Heart right ventricle (tissue), 16 donors: ENCODE results near the gene SMCR8. TPM values are rescaled to one million over a fixed set of nuclear protein-coding genes. Genes with fewer than 3 reads are reported as not detected.
"Not testable (repeated sequence)": the region's sequence is repeated elsewhere in the genome, so short reads cannot be mapped to it uniquely, and the experiment has no call there.

Experiments used
- ATAC-seq, 8 donors: fragments of 200-7000 bp; cut with Tn5 transposase; one replicate each; pipeline ENCODE4 v1.9.1; 2020; ENCODE audit warnings: mild to moderate bottlenecking in 8 of 8, moderate library complexity in 8 of 8, moderate number of reproducible peaks in 1 of 8
- DNase-seq, 2 donors: peaks; one replicate each; pipeline ENCODE4 v3.0.0-alpha.2; 2020
- H3K27ac ChIP-seq, 10 donors: fragments of 200-600 bp; sonication (generic) in 2 of 10; one replicate each; pipeline versions ENCODE4 v1.5.0 to v1.8.0; 2020 to 2022; ENCODE audit warnings: mild to moderate bottlenecking in 3 of 10
- H3K27me3 ChIP-seq, 7 donors: fragments of 200-600 bp; one replicate each; pipeline ENCODE4 v1.8.0; 2021 to 2022; ENCODE audit warnings: mild to moderate bottlenecking in 2 of 7
- H3K36me3 ChIP-seq, 9 donors: fragments of 200-600 bp; sonication (generic) in 1 of 9; one replicate each; pipeline versions ENCODE4 v1.5.0 to v1.8.0; 2020 to 2022; ENCODE audit warnings: mild to moderate bottlenecking in 2 of 9
- H3K4me1 ChIP-seq, 9 donors: fragments of 200-600 bp; sonication (generic) in 1 of 9; one replicate each; pipeline versions ENCODE4 v1.5.0 to v1.8.0; 2020 to 2022; ENCODE audit warnings: mild to moderate bottlenecking in 4 of 9
- H3K4me3 ChIP-seq, 10 donors: fragments of 200-600 bp; sonication (generic) in 2 of 10; one replicate each; pipeline versions ENCODE4 v1.5.0 to v1.8.0; 2020 to 2022; ENCODE audit warnings: mild to moderate bottlenecking in 7 of 10, moderate library complexity in 2 of 10
- H3K9me3 ChIP-seq, 11 donors: fragments of 200-600 bp in 10 of 11; sonication (generic) in 2 of 11; one replicate each; pipeline versions ENCODE4 v1.5.0 to v1.8.0; 2013 to 2022; ENCODE audit warnings: mild to moderate bottlenecking in 2 of 11, control low read depth in 1 of 11, moderate library complexity in 1 of 11
- WGBS, 2 donors: extraction: QIAGEN DNeasy Blood & Tissue Kit; methylation state at CpG; one replicate each; pipeline ENCODE4 v1.1.7; 2013; ENCODE audit warnings: inconsistent platforms in 1 of 2; 5-methylcytosine and 5-hydroxymethylcytosine counted together
- intact Hi-C, 10 donors: fragments of 100-400 bp; cut with DNase I; formaldehyde crosslinking; loops; one replicate each; pipeline versions ENCODE4 v1.11.1 to v1.14.2; 2022
- polyA plus RNA-seq, 2 donors: library from polyadenylated mRNA; stranded (reverse); fragments of 200-250 nt; gene quantifications; one replicate each; pipeline ENCODE4 v1.2.3, GENCODE V29; 2013
- total RNA-seq, 10 donors: library from RNA; stranded (reverse); fragmentation: NEBNext Ultra II Directional in 3 of 10; extraction: Animal tissue kit (Norgen Biotek cat#: 25700) in 3 of 10; gene quantifications; one replicate each; pipeline versions ENCODE4 v1.2.1 to v1.2.4, GENCODE V29; 2021 to 2023
- TF ChIP-seq, protein P1 (sequence below), 9 donors: fragments of 200-600 bp; sonication (generic) in 2 of 9; IDR thresholded peaks; one replicate each; pipeline versions ENCODE4 v1.5.0 to v1.8.0; 2021 to 2022; ENCODE audit warnings: antibody characterized with exemption in 9 of 9, mild to moderate bottlenecking in 5 of 9, moderate library complexity in 1 of 9
- donor health status: Arrhythmogenic right ventricular cardiomyopathy.
- donor health status: ischemic (EF 13 %, LVEDD 7.1; RV severe dilation, severe dysfunction).
- donor health status: healthy with polysubstance abuse.
- donor health status: DM: no; HTN: yes; CAD: no.
- donor health status: DM: no; HTN: no; CAD: no.
- donor health status: ischemic (EF 25% LVEDD 6.9; RV normal size, moderate dysfunction).
- donor health status: ischemic (EF 25% LVEDD 5.7; RV mildly dilated, moderate dysfunction).
- donor health status: healthy.
- donor health status: DM: yes; HTN: yes; CAD: no.
- donor health status: Ischemic cardiomyopathy.
- donor health status: ischemic (EF 35%, LVEDD 5.7; RV mildly dilated, moderate dysfunction).
- donor health status: nonischemic (EF 11% LVEDD 7.7; RV severe dilation, severe dysfunction).
- donor health status: DM: yes; HTN: yes; CAD: no.
- donor health status: PGD.
- donor health status: ischemic (EF 29% LVEDD 5.4; RV normal size, mild dysfunction).
- donor health status: nonischemic (EF 23%, LVEDD 6.1; RV moderate dilation, normal function).

Gene SMCR8
- total and polyA plus RNA-seq, 12 donors: 2.1 to 15.7 (median 11.6) TPM

DNA sequence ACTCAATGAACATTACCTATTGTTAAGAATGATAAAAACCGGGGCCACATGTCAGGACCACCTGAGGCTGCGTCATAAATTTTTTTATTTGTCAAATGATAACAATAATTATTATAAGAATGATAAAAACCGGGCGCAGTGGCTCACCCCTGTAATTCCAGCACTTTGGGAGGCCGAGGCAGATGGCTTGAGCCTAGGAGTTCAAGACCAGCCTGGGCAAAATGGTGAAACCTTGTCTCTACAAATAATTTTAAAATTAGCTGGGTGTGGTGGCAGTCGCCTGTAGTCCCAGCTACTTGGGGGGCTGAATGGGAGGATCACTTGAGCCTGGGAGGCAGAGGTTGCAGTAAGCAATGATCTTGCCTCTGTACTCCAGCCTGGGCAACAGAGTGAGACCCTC lies 49.1 kb downstream of the SMCR8 start:
- H3K27me3 ChIP-seq: peaks cover 0 to 5% (median 0%) of the 10 kb centered on the region in 7 donors
- H3K27ac ChIP-seq: no peak overlapping the region
- ATAC-seq (no peak), DNase-seq (no peak)
- H3K4me3 ChIP-seq: peak overlapping the region in 2 of 10 donors; percentile 91 to 98
- intact Hi-C loops: no loop called here
- peaks cover 0 to 9% (median 0%) of the 10 kb centered on the region in 9 donors for H3K36me3 ChIP-seq
- 93 to 95% methylated on average over 6 of the region's 6 CpGs for WGBS, 2 donors
- TF ChIP-seq, protein P1, sequence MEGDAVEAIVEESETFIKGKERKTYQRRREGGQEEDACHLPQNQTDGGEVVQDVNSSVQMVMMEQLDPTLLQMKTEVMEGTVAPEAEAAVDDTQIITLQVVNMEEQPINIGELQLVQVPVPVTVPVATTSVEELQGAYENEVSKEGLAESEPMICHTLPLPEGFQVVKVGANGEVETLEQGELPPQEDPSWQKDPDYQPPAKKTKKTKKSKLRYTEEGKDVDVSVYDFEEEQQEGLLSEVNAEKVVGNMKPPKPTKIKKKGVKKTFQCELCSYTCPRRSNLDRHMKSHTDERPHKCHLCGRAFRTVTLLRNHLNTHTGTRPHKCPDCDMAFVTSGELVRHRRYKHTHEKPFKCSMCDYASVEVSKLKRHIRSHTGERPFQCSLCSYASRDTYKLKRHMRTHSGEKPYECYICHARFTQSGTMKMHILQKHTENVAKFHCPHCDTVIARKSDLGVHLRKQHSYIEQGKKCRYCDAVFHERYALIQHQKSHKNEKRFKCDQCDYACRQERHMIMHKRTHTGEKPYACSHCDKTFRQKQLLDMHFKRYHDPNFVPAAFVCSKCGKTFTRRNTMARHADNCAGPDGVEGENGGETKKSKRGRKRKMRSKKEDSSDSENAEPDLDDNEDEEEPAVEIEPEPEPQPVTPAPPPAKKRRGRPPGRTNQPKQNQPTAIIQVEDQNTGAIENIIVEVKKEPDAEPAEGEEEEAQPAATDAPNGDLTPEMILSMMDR (IDR thresholded peaks at IDR 0.05): no peak
- H3K4me1 ChIP-seq: peaks cover 0 to 24% (median 13%) of the 10 kb centered on the region in 9 donors
- H3K9me3 ChIP-seq: peaks cover 0 to 5% (median 0%) of the 10 kb centered on the region in 11 donors

- peaks cover 0 to 1% (median under 1%) of the 10 kb centered on the region in 9 donors for H3K4me1 ChIP-seq
- intact Hi-C loops: no loop called here
- H3K27me3 ChIP-seq: peaks cover 0 to 10% (median 0%) of the 10 kb centered on the region in 7 donors
- 68 to 76% methylated on average over 8 of the region's 8 CpGs for WGBS, 2 donors
- ATAC-seq (no peak), DNase-seq (no peak)
- peaks cover 0 to 5% (median 0%) of the 10 kb centered on the region in 11 donors for H3K9me3 ChIP-seq
- H3K4me3 ChIP-seq: no peak overlapping the region
- TF ChIP-seq, protein P1 (IDR thresholded peaks at IDR 0.05): no peak
- H3K36me3 ChIP-seq: no peaks in the 10 kb centered on the region
- no peak overlapping the region for H3K27ac ChIP-seq
Observed at GRCh38 chr17:18368946-18369345, 53.9 kb downstream of the SMCR8 start.

DNA sequence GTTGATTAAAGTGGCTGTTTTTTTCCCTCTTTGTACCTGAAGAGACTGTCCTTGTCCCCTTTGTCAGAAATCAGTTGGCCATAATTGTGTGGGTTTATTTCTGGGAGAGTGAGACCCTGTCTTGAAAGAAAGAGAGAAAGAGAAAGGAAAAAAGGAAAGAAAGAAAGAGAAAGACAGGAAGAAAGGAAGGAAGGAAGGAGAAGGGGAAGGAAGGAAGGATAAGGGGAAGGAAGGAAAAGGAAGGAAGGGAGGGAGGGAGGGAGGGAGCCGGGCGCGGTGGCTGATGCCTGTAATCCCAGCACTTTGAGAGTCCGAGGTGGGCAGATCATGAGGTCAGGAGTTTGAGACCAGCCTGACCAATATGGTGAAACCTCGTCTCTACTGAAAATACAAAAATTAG lies 55.7 kb downstream of the SMCR8 start:
- ATAC-seq: no peak
- H3K4me1 ChIP-seq: no peaks in the 10 kb centered on the region
- no peak overlapping the region for H3K27ac ChIP-seq
- DNase-seq: no peak
- intact Hi-C loops: no loop called here
- H3K4me3 ChIP-seq: no peak overlapping the region
- TF ChIP-seq, protein P1 (IDR thresholded peaks at IDR 0.05): no peak
- H3K9me3 ChIP-seq: peaks cover 0 to 13% (median 0%) of the 10 kb centered on the region in 11 donors
- H3K36me3 ChIP-seq: no peaks in the 10 kb centered on the region
- H3K27me3 ChIP-seq: peaks cover 0 to 10% (median 0%) of the 10 kb centered on the region in 7 donors
- WGBS, 2 donors: 69 to 71% methylated on average over 5 of the region's 5 CpGs

DNA sequence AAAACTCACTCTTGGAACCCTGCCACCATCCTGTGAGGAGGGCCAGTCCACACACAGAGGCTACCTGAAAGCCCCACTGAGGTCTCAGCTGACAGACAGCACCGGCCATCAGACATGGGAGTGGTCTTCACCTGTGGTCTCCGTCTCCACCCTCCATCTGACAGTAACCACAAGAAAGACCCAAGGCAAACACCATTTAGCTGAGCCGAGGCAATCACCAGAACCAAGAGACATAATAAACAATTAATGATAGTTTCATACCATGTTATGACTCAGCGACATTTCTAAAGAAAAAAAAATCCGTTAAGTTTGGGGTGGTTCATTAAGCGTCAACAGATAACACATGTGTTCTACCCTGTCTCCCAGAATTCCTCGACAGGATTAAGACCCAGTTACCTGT lies 56.4 kb downstream of the SMCR8 start:
- Histone ChIP-seq H3K4me1 (no peaks in the 10 kb centered on the region), H3K9me3 (peaks cover 0 to 13% (median 0%) of the 10 kb centered on the region in 11 donors), H3K4me3 (no peak overlapping the region), H3K36me3 (no peaks in the 10 kb centered on the region), H3K27ac (no peak overlapping the region), H3K27me3 (peaks cover 0 to 10% (median 0%) of the 10 kb centered on the region in 7 donors)
- intact Hi-C loops: no loop called here
- no peak for ATAC-seq
- no peak for DNase-seq
- TF ChIP-seq, protein P1 (IDR thresholded peaks at IDR 0.05): no peak
- 80 to 90% methylated on average over 7 of the region's 7 CpGs for WGBS, 2 donors

GRCh38 chr17:18373181-18373580 lies 58.1 kb downstream of the SMCR8 start:
- ATAC-seq, DNase-seq, H3K4me3 ChIP-seq, H3K27ac ChIP-seq, H3K4me1 ChIP-seq, intact Hi-C loops, H3K36me3 ChIP-seq: not testable (repeated sequence)
- Histone ChIP-seq H3K9me3 (peaks cover 0 to 13% (median 0%) of the 10 kb centered on the region in 11 donors), H3K27me3 (peaks cover 0 to 10% (median 0%) of the 10 kb centered on the region in 7 donors)
- 90% methylated on average over 6 of the region's 6 CpGs for WGBS, 2 donors
